Ovary (tissue), 3 donors: ENCODE results near the gene IMMP2L.

Experiments used
- EP300 ChIP-seq: sonication (generic); formaldehyde crosslinking; IDR thresholded peaks from one replicate; pipeline ENCODE4 v1.6.1; 2017; ENCODE audit warnings: antibody characterized with exemption
- TF ChIP-seq, protein P1 (sequence below), 3 donors: fragments of 450-650 bp in 2 of 3; fragments of 200-600 bp in 1 of 3; IDR thresholded peaks; one replicate each; pipeline versions ENCODE4 v1.5.1 to v1.8.0; 2016 to 2022; ENCODE audit warnings: antibody characterized with exemption in 3 of 3, mild to moderate bottlenecking in 1 of 3
- donor health status: DM: no; HTN: no; CAD: no.

DNA sequence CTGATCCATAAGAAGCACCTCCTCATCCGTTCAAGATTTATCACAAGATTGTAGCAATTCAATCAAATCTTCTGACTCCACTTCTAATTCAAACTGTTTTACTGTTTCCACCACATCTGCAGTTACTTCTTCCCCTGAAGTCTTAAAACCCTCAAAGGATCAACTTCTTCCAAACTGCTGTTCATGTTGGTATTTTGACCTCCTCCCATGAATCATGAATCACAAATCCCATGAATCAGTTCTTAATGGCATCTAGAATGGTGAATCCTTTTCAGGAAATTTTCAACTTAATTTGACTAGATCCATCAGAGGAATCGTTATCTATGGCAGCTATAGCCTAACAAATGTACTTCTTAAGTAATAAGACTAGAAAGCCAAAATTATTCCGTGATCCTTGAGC lies 122.3 kb downstream of the IMMP2L start:
- TF ChIP-seq, protein P1, sequence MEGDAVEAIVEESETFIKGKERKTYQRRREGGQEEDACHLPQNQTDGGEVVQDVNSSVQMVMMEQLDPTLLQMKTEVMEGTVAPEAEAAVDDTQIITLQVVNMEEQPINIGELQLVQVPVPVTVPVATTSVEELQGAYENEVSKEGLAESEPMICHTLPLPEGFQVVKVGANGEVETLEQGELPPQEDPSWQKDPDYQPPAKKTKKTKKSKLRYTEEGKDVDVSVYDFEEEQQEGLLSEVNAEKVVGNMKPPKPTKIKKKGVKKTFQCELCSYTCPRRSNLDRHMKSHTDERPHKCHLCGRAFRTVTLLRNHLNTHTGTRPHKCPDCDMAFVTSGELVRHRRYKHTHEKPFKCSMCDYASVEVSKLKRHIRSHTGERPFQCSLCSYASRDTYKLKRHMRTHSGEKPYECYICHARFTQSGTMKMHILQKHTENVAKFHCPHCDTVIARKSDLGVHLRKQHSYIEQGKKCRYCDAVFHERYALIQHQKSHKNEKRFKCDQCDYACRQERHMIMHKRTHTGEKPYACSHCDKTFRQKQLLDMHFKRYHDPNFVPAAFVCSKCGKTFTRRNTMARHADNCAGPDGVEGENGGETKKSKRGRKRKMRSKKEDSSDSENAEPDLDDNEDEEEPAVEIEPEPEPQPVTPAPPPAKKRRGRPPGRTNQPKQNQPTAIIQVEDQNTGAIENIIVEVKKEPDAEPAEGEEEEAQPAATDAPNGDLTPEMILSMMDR (IDR thresholded peaks at IDR 0.05), result no peak
- TF ChIP-seq EP300, result no peak
